ENCODE data around the gene PPP3R1. TPM values are rescaled to one million over a fixed set of nuclear protein-coding genes. Genes with fewer than 3 reads are reported as not detected.

Gene PPP3R1
- polyA plus RNA-seq, 1 donor (not counting 4 experiments of a cell fraction or from before 2014, with no cell fraction given), result 21.6 TPM

- DNase-seq (ENCODE audit: low read depth, low spot score) (no peak), FAIRE-seq (no peak)
- no peaks in the 10 kb centered on the region for H3K9me1 ChIP-seq (ENCODE audit: control insufficient read depth, extremely low read depth, insufficient read depth, low read length)
- no peaks in the 10 kb centered on the region for H4K20me1 ChIP-seq (ENCODE audit: control insufficient read depth, extremely low read depth, insufficient read depth, low read length)
- TF ChIP-seq CTCF (optimal IDR thresholded peaks at IDR 0.05 in 1 of 3, IDR thresholded peaks at IDR 0.05 in 1 of 3, conservative IDR thresholded peaks at IDR 0.05 in 1 of 3; ENCODE audit: extremely low read depth in 1 of 3, insufficient read depth in 2 of 3, low read length in 3 of 3) (no peak), EZH2 (IDR thresholded peaks at IDR 0.05; ENCODE audit: low read length) (no peak)
- no peaks in the 10 kb centered on the region for H3K36me3 ChIP-seq (ENCODE audit: control insufficient read depth in 2 of 2, extremely low read depth in 1 of 2, insufficient read depth in 2 of 2, low read length in 2 of 2)
- H3K9me3 ChIP-seq (ENCODE audit: control insufficient read depth, low read depth, low read length), result no peaks in the 10 kb centered on the region
- H3K9ac ChIP-seq (ENCODE audit: control insufficient read depth, extremely low read depth, insufficient read depth, low read length), result no peak overlapping the region
- no peak overlapping the region for H2AFZ ChIP-seq (ENCODE audit: control insufficient read depth, low read length)
- H3K79me2 ChIP-seq (ENCODE audit: control insufficient read depth, insufficient read depth, low read length), result no peaks in the 10 kb centered on the region
- no peak overlapping the region for H3K27ac ChIP-seq (ENCODE audit: control insufficient read depth, insufficient read depth, low read length)
- H3K4me1 ChIP-seq (ENCODE audit: control insufficient read depth, extremely low read depth, insufficient read depth, low read length), result no peaks in the 10 kb centered on the region
- no peaks in the 10 kb centered on the region for H3K27me3 ChIP-seq (ENCODE audit: control insufficient read depth, extremely low read depth, insufficient read depth, low read length)
- dilution Hi-C loops (cut with MboI; ENCODE audit: extremely low pct_ligation_motif_present, low sequenced_read_pairs), result no loop called here
- H3K4me3 ChIP-seq (ENCODE audit: control insufficient read depth in 2 of 3, extremely low read depth in 1 of 3, insufficient read depth in 2 of 3, low read depth in 1 of 3, low read length in 3 of 3), result no peak overlapping the region
- H3K4me2 ChIP-seq (ENCODE audit: control insufficient read depth, extremely low read depth, insufficient read depth, low read depth, low read length), result no peak overlapping the region
These were observed 42.6 kb upstream of the PPP3R1 start for GRCh38 chr2:68294913-68295312.

GRCh38 chr2:68294187-68294586, 41.9 kb upstream of the PPP3R1 start:
- H3K9me3 ChIP-seq (ENCODE audit: control insufficient read depth, low read depth, low read length), result no peaks in the 10 kb centered on the region
- H3K4me3 ChIP-seq (ENCODE audit: control insufficient read depth in 2 of 3, extremely low read depth in 1 of 3, insufficient read depth in 2 of 3, low read depth in 1 of 3, low read length in 3 of 3), result no peak overlapping the region
- no peak for FAIRE-seq
- dilution Hi-C loops (cut with MboI; ENCODE audit: extremely low pct_ligation_motif_present, low sequenced_read_pairs), result no loop called here
- H2AFZ ChIP-seq (ENCODE audit: control insufficient read depth, low read length), result no peak overlapping the region
- no peaks in the 10 kb centered on the region for H3K36me3 ChIP-seq (ENCODE audit: control insufficient read depth in 2 of 2, extremely low read depth in 1 of 2, insufficient read depth in 2 of 2, low read length in 2 of 2)
- TF ChIP-seq EZH2 (IDR thresholded peaks at IDR 0.05; ENCODE audit: low read length), result no peak
- peak in 2 of 3 experiments; percentile 6 to 14 for TF ChIP-seq CTCF (optimal IDR thresholded peaks at IDR 0.05 in 1 of 3, IDR thresholded peaks at IDR 0.05 in 1 of 3, conservative IDR thresholded peaks at IDR 0.05 in 1 of 3; ENCODE audit: extremely low read depth in 1 of 3, insufficient read depth in 2 of 3, low read length in 3 of 3)
- no peaks in the 10 kb centered on the region for H3K79me2 ChIP-seq (ENCODE audit: control insufficient read depth, insufficient read depth, low read length)
- H3K27ac ChIP-seq (ENCODE audit: control insufficient read depth, insufficient read depth, low read length), result no peak overlapping the region
- no peaks in the 10 kb centered on the region for H3K4me1 ChIP-seq (ENCODE audit: control insufficient read depth, extremely low read depth, insufficient read depth, low read length)
- H3K9ac ChIP-seq (ENCODE audit: control insufficient read depth, extremely low read depth, insufficient read depth, low read length), result no peak overlapping the region
- H3K27me3 ChIP-seq (ENCODE audit: control insufficient read depth, extremely low read depth, insufficient read depth, low read length), result no peaks in the 10 kb centered on the region
- no peaks in the 10 kb centered on the region for H3K9me1 ChIP-seq (ENCODE audit: control insufficient read depth, extremely low read depth, insufficient read depth, low read length)
- no peak overlapping the region for H3K4me2 ChIP-seq (ENCODE audit: control insufficient read depth, extremely low read depth, insufficient read depth, low read depth, low read length)
- no peaks in the 10 kb centered on the region for H4K20me1 ChIP-seq (ENCODE audit: control insufficient read depth, extremely low read depth, insufficient read depth, low read length)
- DNase-seq (ENCODE audit: low read depth, low spot score), result no peak

All from keratinocyte (primary cell).